Stimulated activated naive CD8-positive, alpha-beta T cell treated with anti-CD3 and anti-CD28 coated beads, Interleukin-15, Interleukin-2, amounts not matched to agents 100 U/mL and 50 U/mL, for 24 hours (primary cell): Measurements from ENCODE around the gene KIF2B.
"Not testable (repeated sequence)": the region's sequence is repeated elsewhere in the genome, so short reads cannot be mapped to it uniquely, and the experiment has no call there.

Experiments used
- ATAC-seq: fragments of 150-1000 bp; cut with Tn5 transposase; one replicate; pipeline ENCODE4 v1.10.0; 2021
- DNase-seq: peaks from one replicate; pipeline ENCODE4 v3.0.0; 2021

Gene KIF2B

GRCh38 chr17:53822764-53823163 lies at the start of gene KIF2B:
Gene KIF2B, plus strand, starts transcription at chr17:53822927. Its CDS starts 107 bp downstream, at chr17:53823034.
- DNase-seq (no peak), ATAC-seq (no peak)

- DNase-seq: no peak
- no peak for ATAC-seq
Measured at GRCh38 chr17:53780320-53780719, 42.4 kb upstream of the KIF2B start.

- DNase-seq: no peak
- no peak for ATAC-seq
Measured at GRCh38 chr17:53791551-53791950, 31.2 kb upstream of the KIF2B start.

DNA sequence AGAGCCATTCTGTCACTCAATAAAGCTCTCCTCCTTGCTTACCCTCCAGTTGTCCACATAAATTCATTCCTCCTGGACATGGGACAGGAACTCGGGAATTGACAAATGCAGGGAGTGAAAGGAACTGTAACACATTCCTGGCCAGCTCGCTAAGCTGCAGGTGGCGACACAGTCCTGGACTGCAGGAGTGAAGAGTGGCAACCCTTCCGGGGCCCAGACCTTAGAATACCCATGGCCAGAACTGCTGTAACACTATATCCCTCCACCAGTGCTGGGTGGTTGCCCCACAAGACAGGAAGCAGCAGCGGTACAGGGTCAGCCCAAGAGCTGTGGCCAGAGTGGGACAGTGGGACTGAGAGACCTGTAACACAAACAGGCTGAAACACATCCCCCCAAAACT lies 30.3 kb upstream of the KIF2B start:
- ATAC-seq (no peak), DNase-seq (no peak)

DNA sequence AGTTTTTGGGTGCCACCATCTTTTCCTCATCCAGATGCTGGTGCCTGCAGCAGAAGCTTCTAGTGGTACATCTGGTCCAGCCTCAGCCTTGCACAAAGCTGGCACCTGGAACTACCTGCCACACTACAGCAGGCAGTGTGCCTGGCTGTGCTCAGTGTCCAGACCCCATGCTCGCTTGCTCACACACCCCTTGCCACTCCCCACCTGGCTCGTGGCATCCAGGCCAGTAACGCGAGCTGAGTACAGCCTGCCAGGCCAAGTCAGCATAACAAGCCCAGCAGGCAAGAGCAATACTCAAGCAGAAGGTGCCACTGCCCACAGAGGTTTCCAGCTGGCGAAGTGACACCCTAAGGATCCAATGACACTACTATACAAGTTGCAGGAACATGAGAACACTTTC lies 29.7 kb upstream of the KIF2B start:
- ATAC-seq: no peak
- no peak for DNase-seq

- ATAC-seq (no peak), DNase-seq (no peak)
Measured at GRCh38 chr17:53794875-53795274, 27.9 kb upstream of the KIF2B start.

DNA sequence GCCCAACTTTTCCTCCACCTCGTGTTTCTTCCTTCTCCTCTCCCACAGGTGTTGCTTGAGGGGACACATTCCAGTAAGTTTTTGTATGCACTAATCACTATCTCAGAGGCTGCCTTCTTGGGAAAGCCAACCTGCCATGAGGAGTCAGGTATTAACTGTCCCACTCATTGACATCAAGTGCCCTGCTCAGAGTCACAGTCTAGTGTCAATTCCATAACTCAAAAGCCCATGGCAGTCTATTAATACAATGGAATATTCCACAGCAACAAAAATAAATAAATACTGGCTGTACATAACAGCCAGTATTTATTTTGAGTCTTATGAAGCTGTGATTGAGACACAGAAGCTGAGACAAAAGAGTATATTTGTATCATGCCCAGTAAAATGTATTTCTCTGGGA lies 26.1 kb upstream of the KIF2B start:
- DNase-seq (no peak), ATAC-seq (no peak)

- ATAC-seq: no peak
Measured at GRCh38 chr17:53797501-53797900, 25.2 kb upstream of the KIF2B start.

GRCh38 chr17:53804437-53804836 lies 18.3 kb upstream of the KIF2B start:
- no peak for DNase-seq

More at GRCh38 chr17:53797501-53797900, 25.2 kb upstream of the KIF2B start:
- DNase-seq: no peak

GRCh38 chr17:53806473-53806872 lies 16.3 kb upstream of the KIF2B start:
- DNase-seq (no peak), ATAC-seq (no peak)

More at GRCh38 chr17:53804437-53804836, 18.3 kb upstream of the KIF2B start:
- ATAC-seq: no peak

DNA sequence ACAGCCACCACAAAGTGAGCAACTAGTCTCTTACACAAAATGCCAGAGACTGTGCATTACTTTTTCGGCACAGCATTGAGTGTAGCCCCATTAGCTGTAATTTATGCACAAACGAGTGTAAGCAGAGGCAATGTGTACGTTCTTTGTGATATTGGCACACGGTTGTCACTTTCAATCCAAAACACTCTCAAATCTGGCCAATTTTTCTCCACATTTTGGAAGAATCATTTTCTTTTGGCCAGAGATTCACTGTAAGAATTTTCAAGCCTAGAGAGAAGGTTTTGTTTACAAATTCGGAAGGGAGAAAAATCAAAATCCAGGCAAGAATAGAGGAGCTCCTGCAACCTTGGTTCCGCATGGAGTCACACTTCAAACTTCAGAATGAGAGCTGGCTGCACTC lies 15.4 kb upstream of the KIF2B start:
- DNase-seq: no peak
- no peak for ATAC-seq

DNA sequence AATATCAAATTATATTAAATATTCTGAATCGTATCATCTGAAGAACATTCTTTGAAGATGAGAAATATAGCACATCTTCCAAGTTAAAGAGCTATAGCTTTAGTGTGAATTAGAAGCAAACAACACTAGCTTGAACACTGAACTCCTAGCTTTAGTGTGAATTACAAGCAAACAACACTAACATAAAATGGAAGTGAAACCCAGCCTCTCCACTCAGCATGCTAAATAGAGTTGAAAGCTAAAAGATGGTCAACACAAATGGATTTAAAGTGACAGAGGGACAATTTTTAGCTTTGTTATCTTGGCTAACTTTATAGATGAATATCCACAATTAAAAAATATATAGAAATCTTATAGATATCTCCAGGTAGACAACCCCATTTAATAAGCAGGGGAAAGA lies 4.5 kb upstream of the KIF2B start:
- DNase-seq: no peak

GRCh38 chr17:53818929-53819328 lies 3.8 kb upstream of the KIF2B start:
- DNase-seq (no peak), ATAC-seq (no peak)

More for the DNA sequence above, 4.5 kb upstream of the KIF2B start:
- ATAC-seq: no peak

DNA sequence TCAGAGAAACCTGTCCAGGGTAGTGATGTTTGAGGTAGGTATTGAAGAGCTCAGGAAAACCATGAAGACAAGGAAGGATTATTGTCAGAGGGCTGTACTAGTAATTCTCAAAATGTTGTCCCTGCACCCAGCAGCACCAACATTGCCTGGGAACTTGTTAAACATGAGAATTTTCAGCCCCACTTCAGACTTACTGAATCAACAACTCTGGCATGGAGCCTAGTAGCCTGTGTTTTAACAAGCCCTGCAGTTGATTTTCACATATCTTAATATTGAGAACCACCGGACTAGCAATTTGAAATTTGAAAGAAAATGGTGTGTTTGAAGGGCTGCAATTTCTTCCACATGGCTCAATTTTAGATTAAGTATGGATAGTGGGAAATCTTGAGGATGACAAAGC lies 2.8 kb upstream of the KIF2B start:
- DNase-seq (no peak), ATAC-seq (no peak)

DNA sequence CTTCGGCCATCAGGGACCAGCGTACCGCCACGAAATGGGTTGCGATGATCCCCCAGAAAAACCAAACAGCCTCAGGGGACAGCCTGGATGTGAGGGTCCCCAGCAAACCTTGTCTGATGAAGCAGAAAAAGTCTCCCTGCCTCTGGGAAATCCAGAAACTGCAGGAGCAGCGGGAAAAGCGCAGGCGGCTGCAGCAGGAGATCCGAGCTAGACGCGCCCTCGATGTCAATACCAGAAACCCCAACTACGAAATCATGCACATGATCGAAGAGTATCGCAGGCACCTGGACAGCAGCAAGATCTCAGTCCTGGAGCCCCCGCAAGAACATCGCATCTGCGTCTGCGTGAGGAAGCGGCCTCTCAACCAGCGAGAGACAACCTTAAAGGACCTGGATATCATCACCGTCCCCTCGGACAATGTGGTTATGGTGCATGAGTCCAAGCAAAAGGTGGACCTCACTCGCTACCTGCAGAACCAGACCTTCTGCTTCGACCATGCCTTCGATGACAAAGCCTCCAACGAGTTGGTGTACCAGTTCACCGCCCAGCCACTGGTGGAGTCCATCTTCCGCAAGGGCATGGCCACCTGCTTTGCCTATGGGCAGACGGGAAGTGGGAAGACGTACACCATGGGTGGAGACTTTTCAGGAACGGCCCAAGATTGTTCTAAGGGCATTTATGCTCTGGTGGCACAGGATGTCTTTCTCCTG lies 769 bp downstream of the KIF2B start:
- ATAC-seq: no peak
- DNase-seq: no peak

- ATAC-seq, DNase-seq: not testable (repeated sequence)
Measured at GRCh38 chr17:53834771-53835170, 12.0 kb downstream of the KIF2B start.

DNA sequence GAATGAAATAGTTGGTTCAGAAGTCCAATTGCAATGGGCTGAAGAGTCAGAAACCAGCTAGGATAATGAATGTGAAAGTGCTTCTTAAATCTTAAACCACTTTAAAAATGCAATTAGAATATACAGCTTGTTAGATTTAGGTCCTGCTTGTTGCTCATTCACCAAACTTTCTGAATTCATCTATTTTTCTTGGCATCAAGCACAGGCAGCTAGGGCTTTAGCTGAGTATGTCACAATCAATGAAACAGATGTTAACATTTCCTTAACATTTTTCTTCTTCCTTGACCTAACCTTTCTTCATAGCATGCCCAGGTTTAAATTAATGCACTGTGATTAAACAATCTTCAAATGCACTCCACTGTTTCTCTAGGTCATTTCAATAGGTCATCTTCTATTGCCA lies 14.4 kb downstream of the KIF2B start:
- DNase-seq: no peak
- no peak for ATAC-seq

GRCh38 chr17:53844491-53845107 lies 21.9 kb downstream of the KIF2B start:
- DNase-seq (no peak), ATAC-seq (no peak)

DNA sequence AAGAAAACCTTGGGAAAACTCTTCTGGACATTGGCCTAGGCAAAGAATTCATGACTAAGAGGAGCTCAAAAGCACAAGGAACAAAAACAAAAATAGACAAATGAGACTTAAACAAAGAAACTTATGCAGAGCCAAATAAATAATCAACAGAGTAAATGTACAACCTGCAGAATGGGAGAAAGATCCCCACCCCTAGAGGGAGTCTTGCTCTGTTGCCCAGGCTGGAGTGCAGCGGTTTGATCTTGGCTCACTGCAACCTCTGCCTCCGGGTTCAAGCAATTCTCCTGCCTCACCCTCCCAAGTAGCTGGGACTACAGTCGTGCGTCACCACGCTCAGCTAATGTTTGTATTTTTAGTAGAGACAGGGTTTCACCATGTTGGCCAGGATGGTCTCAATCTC lies 48.4 kb downstream of the KIF2B start:
- DNase-seq, ATAC-seq: not testable (repeated sequence)
